Muscle of leg (tissue), 11 donors: Measurements from ENCODE around the gene CDS1. TPM values are rescaled to one million over a fixed set of nuclear protein-coding genes. Genes with fewer than 3 reads are reported as not detected.
"Not testable (repeated sequence)": the region's sequence is repeated elsewhere in the genome, so short reads cannot be mapped to it uniquely, and the experiment has no call there.

ENCODE experiments used
- DNase-seq: peaks from one replicate; pipeline ENCODE4 v3.0.0; 2013
- H3K27ac ChIP-seq: one replicate; pipeline ENCODE4 v1.5.1; 2013; ENCODE audit warnings: mild to moderate bottlenecking, low read length, control low read depth
- H3K27me3 ChIP-seq: one replicate; pipeline ENCODE4 v1.6.1; 2013; ENCODE audit warnings: low read length; ENCODE audit not compliant: control insufficient read depth, insufficient read depth
- H3K36me3 ChIP-seq: one replicate; pipeline ENCODE4 v1.6.1; 2013; ENCODE audit warnings: low read length; ENCODE audit not compliant: control insufficient read depth, insufficient read depth
- H3K4me1 ChIP-seq: one replicate; pipeline ENCODE4 v1.6.1; 2013; ENCODE audit warnings: low read length; ENCODE audit not compliant: control insufficient read depth, insufficient read depth
- H3K4me3 ChIP-seq: one replicate; pipeline ENCODE4 v1.5.1; 2013; ENCODE audit warnings: low read length, control low read depth
- H3K9me3 ChIP-seq: replicated peaks from 2 replicates; pipeline ENCODE4 v1.6.1; 2013; ENCODE audit warnings: low read depth, low read length; ENCODE audit not compliant: control insufficient read depth
- WGBS: methylation state at CpG from one replicate; pipeline ENCODE4 v1.1.5; 2013; ENCODE audit warnings: missing lambda C conversion rate; ENCODE audit not compliant: insufficient coverage; 5-methylcytosine and 5-hydroxymethylcytosine counted together
- polyA plus RNA-seq, 8 donors: library from polyadenylated mRNA; unstranded; fragments of 120-200 nt; gene quantifications; one replicate each; pipeline versions ENCODE4 v1.2.1 to v1.2.3, GENCODE V29; 2013; ENCODE audit warnings: inconsistent platforms in 1 of 8, low replicate concordance in 1 of 8; ENCODE audit not compliant: insufficient read length in 8 of 8, insufficient read depth in 1 of 8
- total RNA-seq: library from RNA; stranded (reverse); fragments of 120-200 nt; gene quantifications from one replicate; pipeline ENCODE4 v1.2.4, GENCODE V29; 2013

Gene CDS1
- total and polyA plus RNA-seq, 9 donors: 0.13 to 3.3 (median 0.27) TPM

- H3K9me3 ChIP-seq, H3K36me3 ChIP-seq, H3K27ac ChIP-seq, DNase-seq, H3K4me3 ChIP-seq, H3K4me1 ChIP-seq, H3K27me3 ChIP-seq: not testable (repeated sequence)
- 97% methylated on average over 18 of the region's 19 CpGs for WGBS
Observed at GRCh38 chr4:84664767-84665166, 81.8 kb downstream of the CDS1 start.

GRCh38 chr4:84666439-84666838 is 83.5 kb downstream of the CDS1 start:
- Histone ChIP-seq H3K27me3 (no peaks in the 10 kb centered on the region), H3K27ac (no peak overlapping the region), H3K9me3 (peaks cover 4% of the 10 kb centered on the region), H3K4me3 (no peak overlapping the region), H3K4me1 (no peaks in the 10 kb centered on the region), H3K36me3 (peaks cover 12% of the 10 kb centered on the region)
- WGBS: no CpG with 5 or more reads among the region's 1 CpG
- no peak for DNase-seq

GRCh38 chr4:84669201-84669600 is 86.3 kb downstream of the CDS1 start:
- Histone ChIP-seq H3K36me3 (peaks cover 22% of the 10 kb centered on the region), H3K4me1 (no peaks in the 10 kb centered on the region), H3K27me3 (no peaks in the 10 kb centered on the region), H3K4me3 (no peak overlapping the region), H3K27ac (no peak overlapping the region), H3K9me3 (peaks cover 4% of the 10 kb centered on the region)
- no peak for DNase-seq
- no CpG with 5 or more reads among the region's 1 CpG for WGBS

GRCh38 chr4:84672177-84672576 is 89.2 kb downstream of the CDS1 start:
- Histone ChIP-seq H3K27ac (no peak overlapping the region), H3K9me3 (no peaks in the 10 kb centered on the region), H3K27me3 (no peaks in the 10 kb centered on the region), H3K4me1 (peaks cover 3% of the 10 kb centered on the region), H3K4me3 (no peak overlapping the region), H3K36me3 (peaks cover 36% of the 10 kb centered on the region)
- no peak for DNase-seq

GRCh38 chr4:84673475-84674240 is 90.7 kb downstream of the CDS1 start:
- H3K4me3 ChIP-seq: no peak overlapping the region
- H3K9me3 ChIP-seq: no peaks in the 10 kb centered on the region
- H3K27ac ChIP-seq: no peak overlapping the region
- no CpG with 5 or more reads among the region's 1 CpG for WGBS
- H3K27me3 ChIP-seq: no peaks in the 10 kb centered on the region
- no peak for DNase-seq
- peaks cover 40% of the 10 kb centered on the region for H3K36me3 ChIP-seq
- peaks cover 5% of the 10 kb centered on the region for H3K4me1 ChIP-seq

GRCh38 chr4:84677093-84677492 is 94.2 kb downstream of the CDS1 start:
- no peaks in the 10 kb centered on the region for H3K27me3 ChIP-seq

GRCh38 chr4:84677995-84678394 is 95.1 kb downstream of the CDS1 start:
- 100% methylated on average over 1 of the region's 5 CpGs for WGBS

More at GRCh38 chr4:84677093-84677492, 94.2 kb downstream of the CDS1 start:
- Histone ChIP-seq H3K4me1 (peaks cover 5% of the 10 kb centered on the region), H3K9me3 (no peaks in the 10 kb centered on the region), H3K36me3 (peaks cover 48% of the 10 kb centered on the region), H3K27ac (no peak overlapping the region), H3K4me3 (no peak overlapping the region)
- WGBS: 73% methylated on average over 3 of the region's 9 CpGs
- DNase-seq: no peak

GRCh38 chr4:84678976-84679744 is 96.2 kb downstream of the CDS1 start:
- Histone ChIP-seq H3K4me3 (no peak overlapping the region), H3K9me3 (no peaks in the 10 kb centered on the region), H3K27me3 (no peaks in the 10 kb centered on the region), H3K4me1 (peaks cover 5% of the 10 kb centered on the region), H3K36me3 (peaks cover 56% of the 10 kb centered on the region), H3K27ac (no peak overlapping the region)
- DNase-seq: peak; percentile 27
- 86% methylated on average over 10 of the region's 14 CpGs for WGBS

More at GRCh38 chr4:84677995-84678394, 95.1 kb downstream of the CDS1 start:
- DNase-seq: no peak
- no peaks in the 10 kb centered on the region for H3K9me3 ChIP-seq
- H3K27me3 ChIP-seq: no peaks in the 10 kb centered on the region
- no peak overlapping the region for H3K27ac ChIP-seq
- H3K36me3 ChIP-seq: peaks cover 45% of the 10 kb centered on the region
- peaks cover 5% of the 10 kb centered on the region for H3K4me1 ChIP-seq
- H3K4me3 ChIP-seq: no peak overlapping the region

GRCh38 chr4:84680956-84681355 is 98.0 kb downstream of the CDS1 start:
- Histone ChIP-seq H3K36me3 (peaks cover 57% of the 10 kb centered on the region), H3K4me1 (peaks cover 5% of the 10 kb centered on the region), H3K27me3 (no peaks in the 10 kb centered on the region), H3K4me3 (no peak overlapping the region), H3K9me3 (no peaks in the 10 kb centered on the region), H3K27ac (no peak overlapping the region)
- 70% methylated on average over 4 of the region's 4 CpGs for WGBS
- DNase-seq: no peak

GRCh38 chr4:84681486-84682274 is 98.8 kb downstream of the CDS1 start:
- H3K4me1 ChIP-seq: peaks cover 5% of the 10 kb centered on the region
- DNase-seq: peak; percentile 73
- H3K27ac ChIP-seq: no peak overlapping the region
- H3K36me3 ChIP-seq: peaks cover 60% of the 10 kb centered on the region
- no CpG with 5 or more reads among the region's 2 CpGs for WGBS
- no peaks in the 10 kb centered on the region for H3K27me3 ChIP-seq
- no peaks in the 10 kb centered on the region for H3K9me3 ChIP-seq
- no peak overlapping the region for H3K4me3 ChIP-seq
